HEK293 (cell line): ENCODE measurements around the gene AGBL3.
A peak's percentile ranks its signal among the peaks of the same experiment; 100 is the strongest.
"Not testable (repeated sequence)": the region's sequence is repeated elsewhere in the genome, so short reads cannot be mapped to it uniquely, and the experiment has no call there.

Source experiments
- CTCF ChIA-PET: fragments of 350-600 bp; formaldehyde crosslinking; extraction: SDS; loops from one replicate; lab custom pipeline; 2021; ENCODE audit warnings: antibody characterized with exemption; lab: Yijun Ruan, JAX
- POLR2A ChIA-PET: fragments of 300-600 bp; formaldehyde crosslinking; extraction: SDS; loops from one replicate; lab custom pipeline; 2020; ENCODE audit warnings: antibody characterized with exemption, inconsistent platforms; lab: Yijun Ruan, JAX
- H3K27ac ChIP-seq: fragments of 200-500 bp; sonication (Bioruptor generic); 2 replicates; pipeline ENCODE4 v1.5.1; 2014; ENCODE audit warnings: low read depth, low read length, control low read depth, inconsistent platforms; ENCODE audit errors: extremely low read depth
- H3K36me3 ChIP-seq, 2 experiments: fragments of 200-500 bp in 1 of 2; sonication (Bioruptor generic) in 1 of 2; 1 replicate in 1 of 2; 2 replicates in 1 of 2; pipeline ENCODE4 v1.5.1; 2014 to 2017; ENCODE audit warnings: inconsistent platforms in 2 of 2, low read length in 2 of 2; ENCODE audit not compliant: control insufficient read depth in 2 of 2, insufficient read depth in 1 of 2
- H3K4me1 ChIP-seq: fragments of 200-500 bp; sonication (Bioruptor generic); 2 replicates; pipeline ENCODE4 v1.5.1; 2014; ENCODE audit warnings: mild to moderate bottlenecking, low read length, inconsistent platforms; ENCODE audit not compliant: control insufficient read depth, insufficient read depth
- H3K4me3 ChIP-seq: 2 replicates; pipeline ENCODE4 v1.5.1; 2011; ENCODE audit warnings: low read depth, mild to moderate bottlenecking, control low read depth, low read length, moderate library complexity
- H3K9me3 ChIP-seq: fragments of 200-500 bp; sonication (Bioruptor generic); 2 replicates; pipeline ENCODE4 v1.5.1; 2014; ENCODE audit warnings: low read depth, low read length, inconsistent platforms; ENCODE audit not compliant: control insufficient read depth, insufficient read depth
- ATF2 ChIP-seq: fragments of 450-650 bp; formaldehyde crosslinking; IDR thresholded peaks from 2 replicates; pipeline ENCODE4 v1.5.1; 2016; ENCODE audit warnings: missing biosample characterization, missing genetic modification characterization, low read depth
- ZBTB21 ChIP-seq: fragments of 450-650 bp; formaldehyde crosslinking; IDR thresholded peaks from 2 replicates; pipeline ENCODE4 v1.5.1; 2017; ENCODE audit warnings: missing biosample characterization, missing genetic modification characterization
- ZBTB44 ChIP-seq: fragments of 450-650 bp; IDR thresholded peaks from 2 replicates; pipeline ENCODE4 v1.5.1; 2018; ENCODE audit warnings: missing biosample characterization, mild to moderate bottlenecking, missing genetic modification characterization
- ZBTB7A ChIP-seq: fragments of 450-650 bp; formaldehyde crosslinking; IDR thresholded peaks from 2 replicates; pipeline ENCODE4 v1.5.1; 2016; ENCODE audit warnings: low read depth, missing biosample characterization, missing genetic modification characterization
- ZFP41 ChIP-seq: fragments of 450-650 bp; formaldehyde crosslinking; IDR thresholded peaks from 2 replicates; pipeline ENCODE4 v1.5.1; 2016; ENCODE audit warnings: missing biosample characterization, missing genetic modification characterization, borderline replicate concordance
- ZNF146 ChIP-seq: fragments of 450-650 bp; formaldehyde crosslinking; IDR thresholded peaks from 2 replicates; pipeline ENCODE4 v1.5.1; 2016; ENCODE audit warnings: missing biosample characterization, missing genetic modification characterization
- ZNF184 ChIP-seq: fragments of 450-650 bp; IDR thresholded peaks from 2 replicates; pipeline ENCODE4 v1.5.1; 2018; ENCODE audit warnings: missing biosample characterization, mild to moderate bottlenecking, missing genetic modification characterization
- ZNF518A ChIP-seq: fragments of 450-650 bp; formaldehyde crosslinking; conservative IDR thresholded peaks from 2 replicates; pipeline ENCODE4 v1.5.1; 2016; ENCODE audit warnings: low read depth, missing biosample characterization, missing genetic modification characterization
- ZNF521 ChIP-seq: fragments of 450-650 bp; formaldehyde crosslinking; IDR thresholded peaks from 2 replicates; pipeline ENCODE4 v1.5.1; 2017; ENCODE audit warnings: missing biosample characterization, mild to moderate bottlenecking, missing genetic modification characterization
- ZNF529 ChIP-seq: fragments of 450-650 bp; formaldehyde crosslinking; IDR thresholded peaks from 2 replicates; pipeline ENCODE4 v1.5.1; 2017; ENCODE audit warnings: missing genetic modification characterization, missing biosample characterization; ENCODE audit not compliant: insufficient replicate concordance
- ZNF549 ChIP-seq: fragments of 450-650 bp; IDR thresholded peaks from 2 replicates; pipeline ENCODE4 v1.5.1; 2018; ENCODE audit warnings: missing biosample characterization, missing genetic modification characterization, mild to moderate bottlenecking, inconsistent platforms, moderate library complexity
- ZNF629 ChIP-seq: fragments of 450-650 bp; formaldehyde crosslinking; IDR thresholded peaks from 2 replicates; pipeline ENCODE4 v1.5.1; 2017; ENCODE audit warnings: missing biosample characterization, missing genetic modification characterization
- ZNF660 ChIP-seq: fragments of 450-650 bp; IDR thresholded peaks from 2 replicates; pipeline ENCODE4 v1.5.1; 2018; ENCODE audit warnings: missing biosample characterization, mild to moderate bottlenecking, missing genetic modification characterization
- ZNF777 ChIP-seq: fragments of 450-650 bp; formaldehyde crosslinking; IDR thresholded peaks from 2 replicates; pipeline ENCODE4 v1.5.1; 2017; ENCODE audit warnings: missing biosample characterization, missing genetic modification characterization, borderline replicate concordance
- ZSCAN16 ChIP-seq: fragments of 450-650 bp; formaldehyde crosslinking; IDR thresholded peaks from 2 replicates; pipeline ENCODE4 v1.5.1; 2016; ENCODE audit warnings: missing biosample characterization, missing genetic modification characterization

AGBL3 gene

GRCh38 chr7:134981645-134982044, 4.7 kb upstream of the AGBL3 start:
- CTCF ChIA-PET, result interaction anchor here (0.5 kb wide), 1 partner anchor 175 kb away, joined by 3 read pairs; no protein-coding TSS in a partner anchor
- H3K4me1 ChIP-seq, H3K36me3 ChIP-seq, H3K4me3 ChIP-seq, POLR2A ChIA-PET, H3K9me3 ChIP-seq, H3K27ac ChIP-seq: not testable (repeated sequence)
- peak; percentile 70 for TF ChIP-seq ZNF146 (tag by site-specific recombination)

- Histone ChIP-seq H3K4me1 (no peaks in the 10 kb centered on the region), H3K4me3 (peak overlapping the region; percentile 81), H3K27ac (no peak overlapping the region; the same call in 1 of the 2 replicates), H3K9me3 (no peaks in the 10 kb centered on the region), H3K36me3 (peaks cover 0 to 14% of the 10 kb centered on the region in 2 experiments; a peak in 2 of 3 replicates)
- POLR2A ChIA-PET, result interaction anchor here (0.7 to 1.5 kb wide), 6 partner anchors 10 to 178 kb away, joined by 3 to 6 read pairs (median 4); no protein-coding TSS in a partner anchor
- CTCF ChIA-PET, result interaction anchor here (0.7 to 2.8 kb wide), 9 partner anchors 8 to 353 kb away, joined by 3 to 11 read pairs (median 3); partner anchors contain the start of gene CYREN
- TF ChIP-seq ZFP41 (tag by site-specific recombination) (no peak), ZNF518A (tag by site-specific recombination) (peak; percentile 88)
Measured at GRCh38 chr7:134985894-134986362, 380 bp upstream of the AGBL3 start.

GRCh38 chr7:134988161-134988560, 1.9 kb downstream of the AGBL3 start:
- ChIA-PET POLR2A (no interaction called here), CTCF (interaction anchor here (0.6 to 1.2 kb wide), 3 partner anchors 109 to 273 kb away, joined by 3 to 4 read pairs (median 3); no protein-coding TSS in a partner anchor)
- Histone ChIP-seq H3K4me3 (no peak overlapping the region), H3K27ac (no peak overlapping the region), H3K9me3 (no peaks in the 10 kb centered on the region), H3K4me1 (no peaks in the 10 kb centered on the region), H3K36me3 (peaks cover 0 to 27% of the 10 kb centered on the region in 2 experiments; a peak in 2 of 3 replicates)
- TF ChIP-seq ATF2, result 0 out of 2 replicates have a peak, but pooled peaks have one; percentile 38
- no peak for TF ChIP-seq ZSCAN16 (tag by site-specific recombination)
- TF ChIP-seq ZNF518A (tag by site-specific recombination), result no peak
- TF ChIP-seq ZNF629 (tag by site-specific recombination), result peak; percentile 89
- TF ChIP-seq ZBTB7A (tag by site-specific recombination), result no peak
- TF ChIP-seq ZNF777 (tag by site-specific recombination), result no peak
- no peak for TF ChIP-seq ZNF521 (tag by site-specific recombination)
- no peak for TF ChIP-seq ZBTB44 (tag by site-specific recombination)
- TF ChIP-seq ZNF184 (tag by site-specific recombination), result no peak
- peak; percentile 51; the same call in 1 of the 2 replicates for TF ChIP-seq ZBTB21 (tag by site-specific recombination)
- no peak for TF ChIP-seq ZNF549 (tag by site-specific recombination)
- 0 out of 2 replicates have a peak, but pooled peaks have one; percentile 66 for TF ChIP-seq ZNF660 (tag by site-specific recombination)
- no peak for TF ChIP-seq ZNF529 (tag by site-specific recombination)
